Measurements from ENCODE around the gene LYSET.
"Not testable (repeated sequence)": the region's sequence is repeated elsewhere in the genome, so short reads cannot be mapped to it uniquely, and the experiment has no call there.

LYSET gene

GRCh38 chr14:93184391-93185348 lies at the start of gene LYSET, which contains the start of gene MOAP1:
TSS of gene LYSET (plus strand) at chr14:93185317. CDS start at chr14:93185406, 89 bp downstream.
TSS of gene MOAP1 (minus strand) at chr14:93184897. CDS start at chr14:93184242, 655 bp downstream.
- peak; percentile 83 for DNase-seq (ENCODE audit: low read depth, low spot score)

GRCh38 chr14:93135399-93135798 lies 49.7 kb upstream of the LYSET start:
- no peak for DNase-seq (ENCODE audit: low read depth, low spot score)

- DNase-seq (ENCODE audit: low read depth, low spot score), result no peak
These were observed 49.1 kb upstream of the LYSET start for GRCh38 chr14:93136009-93136408.

- DNase-seq (ENCODE audit: low read depth, low spot score), result not testable (repeated sequence)
These were observed 48.6 kb upstream of the LYSET start for GRCh38 chr14:93136508-93136907.

- no peak for DNase-seq (ENCODE audit: low read depth, low spot score)
These were observed 47.3 kb upstream of the LYSET start for GRCh38 chr14:93137864-93138263.

- no peak for DNase-seq (ENCODE audit: low read depth, low spot score)
These were observed 42.1 kb upstream of the LYSET start for GRCh38 chr14:93142854-93143652.

GRCh38 chr14:93146119-93146518 lies 39.0 kb upstream of the LYSET start:
- no peak for DNase-seq (ENCODE audit: low read depth, low spot score)

- no peak for DNase-seq (ENCODE audit: low read depth, low spot score)
These were observed 36.1 kb upstream of the LYSET start for GRCh38 chr14:93148979-93149378.

GRCh38 chr14:93150227-93151208 lies 34.6 kb upstream of the LYSET start:
- DNase-seq (ENCODE audit: low read depth, low spot score), result no peak

- DNase-seq (ENCODE audit: low read depth, low spot score), result no peak
These were observed 32.0 kb upstream of the LYSET start for GRCh38 chr14:93153121-93153520.

GRCh38 chr14:93155667-93156066 lies 29.4 kb upstream of the LYSET start:
- DNase-seq (ENCODE audit: low read depth, low spot score), result no peak

- peak; percentile 81 for DNase-seq (ENCODE audit: low read depth, low spot score)
These were observed 28.3 kb upstream of the LYSET start for GRCh38 chr14:93156693-93157369.

GRCh38 chr14:93158349-93158748 lies 26.8 kb upstream of the LYSET start:
- not testable (repeated sequence) for DNase-seq (ENCODE audit: low read depth, low spot score)

GRCh38 chr14:93159625-93160352 lies 25.3 kb upstream of the LYSET start:
- not testable (repeated sequence) for DNase-seq (ENCODE audit: low read depth, low spot score)

GRCh38 chr14:93160353-93160801 lies 24.7 kb upstream of the LYSET start:
- DNase-seq (ENCODE audit: low read depth, low spot score), result peak; percentile 45

- DNase-seq (ENCODE audit: low read depth, low spot score), result no peak
These were observed 23.6 kb upstream of the LYSET start for GRCh38 chr14:93161411-93161940.

- no peak for DNase-seq (ENCODE audit: low read depth, low spot score)
These were observed 21.6 kb upstream of the LYSET start for GRCh38 chr14:93163564-93163963.

- not testable (repeated sequence) for DNase-seq (ENCODE audit: low read depth, low spot score)
These were observed 19.5 kb upstream of the LYSET start for GRCh38 chr14:93165271-93166265.

Data from ELF-1 (cell line).